Parathyroid adenoma (tissue), 2 donors: ENCODE measurements around the gene ZNF865.
A peak's percentile ranks its signal among the peaks of the same experiment; 100 is the strongest.

Experiments used
- H2AFZ ChIP-seq: fragments of 300-600 bp; sonication (generic); one replicate; pipeline ENCODE4 v1.7.0; 2017; ENCODE audit warnings: antibody characterized with exemption, mild to moderate bottlenecking
- H3K27ac ChIP-seq: fragments of 300-600 bp; sonication (generic); one replicate; pipeline ENCODE4 v1.7.0; 2017
- H3K27me3 ChIP-seq: fragments of 300-600 bp; sonication (generic); one replicate; pipeline ENCODE4 v1.7.0; 2017; ENCODE audit warnings: low read length; ENCODE audit not compliant: control insufficient read depth, insufficient read depth
- H3K36me3 ChIP-seq: fragments of 300-600 bp; sonication (generic); one replicate; pipeline ENCODE4 v1.7.0; 2017; ENCODE audit warnings: low read length; ENCODE audit not compliant: control insufficient read depth, insufficient read depth
- H3K4me1 ChIP-seq: fragments of 300-600 bp; sonication (generic); one replicate; pipeline ENCODE4 v1.7.0; 2017; ENCODE audit warnings: control low read depth
- H3K4me2 ChIP-seq: fragments of 300-600 bp; sonication (generic); one replicate; pipeline ENCODE4 v1.7.0; 2017; ENCODE audit warnings: low read length
- H3K4me3 ChIP-seq: fragments of 300-600 bp; sonication (generic); one replicate; pipeline ENCODE4 v1.7.0; 2017; ENCODE audit warnings: low read depth, low read length
- H3K79me2 ChIP-seq: fragments of 300-600 bp; sonication (generic); one replicate; pipeline ENCODE4 v1.7.0; 2017; ENCODE audit warnings: control low read depth
- H3K9ac ChIP-seq: fragments of 300-600 bp; sonication (generic); one replicate; pipeline ENCODE4 v1.7.0; 2017; ENCODE audit warnings: mild to moderate bottlenecking
- H3K9me3 ChIP-seq: fragments of 300-600 bp; sonication (generic); one replicate; pipeline ENCODE4 v1.7.0; 2017; ENCODE audit warnings: low read length; ENCODE audit not compliant: control insufficient read depth
- TF ChIP-seq, protein P1 (sequence below): fragments of 300-600 bp; sonication (generic); IDR thresholded peaks from one replicate; pipeline ENCODE4 v1.7.0; 2017; ENCODE audit warnings: antibody characterized with exemption, mild to moderate bottlenecking
- donor health status: primary hyperparathyroidism.

ZNF865 gene

GRCh38 chr19:55597501-55597921 lies 7.9 kb upstream of the ZNF865 start:
- H3K79me2 ChIP-seq, result peaks cover 4% of the 10 kb centered on the region
- no peak overlapping the region for H2AFZ ChIP-seq
- H3K9ac ChIP-seq, result no peak overlapping the region
- no peaks in the 10 kb centered on the region for H3K27me3 ChIP-seq
- TF ChIP-seq, protein P1, sequence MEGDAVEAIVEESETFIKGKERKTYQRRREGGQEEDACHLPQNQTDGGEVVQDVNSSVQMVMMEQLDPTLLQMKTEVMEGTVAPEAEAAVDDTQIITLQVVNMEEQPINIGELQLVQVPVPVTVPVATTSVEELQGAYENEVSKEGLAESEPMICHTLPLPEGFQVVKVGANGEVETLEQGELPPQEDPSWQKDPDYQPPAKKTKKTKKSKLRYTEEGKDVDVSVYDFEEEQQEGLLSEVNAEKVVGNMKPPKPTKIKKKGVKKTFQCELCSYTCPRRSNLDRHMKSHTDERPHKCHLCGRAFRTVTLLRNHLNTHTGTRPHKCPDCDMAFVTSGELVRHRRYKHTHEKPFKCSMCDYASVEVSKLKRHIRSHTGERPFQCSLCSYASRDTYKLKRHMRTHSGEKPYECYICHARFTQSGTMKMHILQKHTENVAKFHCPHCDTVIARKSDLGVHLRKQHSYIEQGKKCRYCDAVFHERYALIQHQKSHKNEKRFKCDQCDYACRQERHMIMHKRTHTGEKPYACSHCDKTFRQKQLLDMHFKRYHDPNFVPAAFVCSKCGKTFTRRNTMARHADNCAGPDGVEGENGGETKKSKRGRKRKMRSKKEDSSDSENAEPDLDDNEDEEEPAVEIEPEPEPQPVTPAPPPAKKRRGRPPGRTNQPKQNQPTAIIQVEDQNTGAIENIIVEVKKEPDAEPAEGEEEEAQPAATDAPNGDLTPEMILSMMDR, result no peak
- no peak overlapping the region for H3K27ac ChIP-seq
- H3K36me3 ChIP-seq, result no peaks in the 10 kb centered on the region
- H3K9me3 ChIP-seq, result no peaks in the 10 kb centered on the region
- no peak overlapping the region for H3K4me3 ChIP-seq
- H3K4me2 ChIP-seq, result no peak overlapping the region
- peaks cover 3% of the 10 kb centered on the region for H3K4me1 ChIP-seq

DNA sequence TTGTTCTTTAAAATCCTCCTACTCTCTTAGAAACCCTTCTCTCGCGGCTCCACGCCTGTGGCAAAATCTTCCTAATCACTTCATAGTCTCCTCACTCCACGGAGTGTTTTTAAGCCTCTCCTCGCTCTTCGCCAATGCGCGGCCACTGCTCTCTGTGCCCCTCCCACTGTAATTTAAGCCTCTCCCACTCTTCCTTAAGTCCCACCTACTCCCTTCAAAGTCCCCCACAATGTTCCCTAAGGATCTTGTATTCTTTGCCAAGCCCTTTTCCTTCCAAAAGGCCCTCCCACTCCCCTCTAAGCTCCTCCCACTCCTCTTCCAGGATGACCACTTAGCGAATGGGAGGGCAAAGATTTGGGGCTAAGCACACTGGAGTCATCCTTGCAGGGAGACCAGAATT lies 7.4 kb upstream of the ZNF865 start:
- no peaks in the 10 kb centered on the region for H3K9me3 ChIP-seq
- H3K9ac ChIP-seq, result no peak overlapping the region
- H3K27ac ChIP-seq, result peak overlapping the region; percentile 96
- no peaks in the 10 kb centered on the region for H3K27me3 ChIP-seq
- peaks cover 4% of the 10 kb centered on the region for H3K79me2 ChIP-seq
- no peak overlapping the region for H3K4me3 ChIP-seq
- TF ChIP-seq, protein P1, result no peak
- H3K4me2 ChIP-seq, result no peak overlapping the region
- H3K36me3 ChIP-seq, result no peaks in the 10 kb centered on the region
- H3K4me1 ChIP-seq, result peaks cover 3% of the 10 kb centered on the region
- no peak overlapping the region for H2AFZ ChIP-seq

GRCh38 chr19:55598719-55599467 lies 6.6 kb upstream of the ZNF865 start:
- H3K27ac ChIP-seq, result peak overlapping the region; percentile 96
- H2AFZ ChIP-seq, result peak overlapping the region; percentile 93
- no peaks in the 10 kb centered on the region for H3K36me3 ChIP-seq
- H3K9ac ChIP-seq, result peak overlapping the region; percentile 75
- peaks cover 3% of the 10 kb centered on the region for H3K4me1 ChIP-seq
- no peaks in the 10 kb centered on the region for H3K27me3 ChIP-seq
- TF ChIP-seq, protein P1, result no peak
- no peaks in the 10 kb centered on the region for H3K9me3 ChIP-seq
- H3K79me2 ChIP-seq, result peaks cover 4% of the 10 kb centered on the region
- peak overlapping the region; percentile 63 for H3K4me2 ChIP-seq
- peak overlapping the region; percentile 88 for H3K4me3 ChIP-seq

DNA sequence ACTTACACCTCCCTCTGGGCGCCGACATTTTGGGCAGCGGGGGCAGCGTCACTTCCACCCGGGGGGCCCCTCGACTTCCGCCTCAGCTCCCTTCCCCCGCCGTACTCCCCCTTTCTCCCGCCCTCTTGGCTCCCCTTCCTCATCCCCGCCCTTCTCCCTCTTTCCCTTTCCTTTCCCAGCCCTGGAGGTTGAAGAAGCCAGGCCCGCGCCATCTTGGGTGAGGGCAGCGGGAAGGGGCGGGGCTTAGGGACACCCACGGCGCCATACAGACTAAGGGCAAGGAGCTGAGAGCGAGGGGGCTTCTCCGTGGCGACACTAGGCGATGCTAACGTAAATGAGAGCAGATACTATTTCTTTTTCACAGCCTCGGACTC lies 6.0 kb upstream of the ZNF865 start, which contains the start of gene FIZ1:
Gene FIZ1, minus strand, starts transcription at position 50 of the 374 bp plus-strand sequence. CDS start 1,652 bp downstream, outside the sequence.
- Histone ChIP-seq H3K4me1 (peaks cover 4% of the 10 kb centered on the region), H3K9me3 (no peaks in the 10 kb centered on the region), H3K4me3 (peak within 1 kb of the TSS; percentile 88), H3K79me2 (peaks cover 4% of the 10 kb centered on the region), H3K4me2 (peak within 1 kb of the TSS; percentile 92), H3K27me3 (no peaks in the 10 kb centered on the region), H2AFZ (peak within 1 kb of the TSS; percentile 93), H3K9ac (peak within 1 kb of the TSS; percentile 75), H3K36me3 (no peaks in the 10 kb centered on the region), H3K27ac (peak within 1 kb of the TSS; percentile 96)
- TF ChIP-seq, protein P1, result no peak
